HuH-7.5 (cell line): ENCODE measurements around the gene CCL26.

Source experiments
- DNase-seq: peaks from one replicate; pipeline ENCODE4 v3.0.0; 2011; ENCODE audit warnings: low spot score

CCL26 gene

GRCh38 chr7:75772081-75773077 is at the start of gene CCL26:
TSS of gene CCL26 (minus strand) at chr7:75772211. CDS start at chr7:75772176, 35 bp downstream.
- DNase-seq = no peak

- no peak for DNase-seq
These were observed 48.7 kb upstream of the CCL26 start for GRCh38 chr7:75820688-75821087.

- DNase-seq = no peak
These were observed 47.7 kb upstream of the CCL26 start for GRCh38 chr7:75819711-75820110.

- no peak for DNase-seq
These were observed 46.5 kb upstream of the CCL26 start for GRCh38 chr7:75818472-75818871.

GRCh38 chr7:75817116-75817515 is 45.1 kb upstream of the CCL26 start:
- no peak for DNase-seq

GRCh38 chr7:75815418-75816064 is 43.5 kb upstream of the CCL26 start:
- DNase-seq = no peak

- no peak for DNase-seq
These were observed 42.5 kb upstream of the CCL26 start for GRCh38 chr7:75814407-75814947.

GRCh38 chr7:75813781-75814236 is 41.8 kb upstream of the CCL26 start, which contains the start of gene CCL24:
TSS of gene CCL24 (minus strand) at chr7:75813806. CDS start at chr7:75813715, 91 bp downstream.
- no peak for DNase-seq

- no peak for DNase-seq
These were observed 41.1 kb upstream of the CCL26 start for GRCh38 chr7:75813084-75813483.

GRCh38 chr7:75811894-75812678 is 40.1 kb upstream of the CCL26 start:
- DNase-seq = no peak

- no peak for DNase-seq
These were observed 37.4 kb upstream of the CCL26 start for GRCh38 chr7:75809396-75809795.

GRCh38 chr7:75808106-75808505 is 36.1 kb upstream of the CCL26 start:
- DNase-seq = no peak

- DNase-seq = no peak
These were observed 35.4 kb upstream of the CCL26 start for GRCh38 chr7:75807452-75807851.

GRCh38 chr7:75806560-75807307 is 34.7 kb upstream of the CCL26 start:
- DNase-seq = no peak

- no peak for DNase-seq
These were observed 32.7 kb upstream of the CCL26 start for GRCh38 chr7:75804705-75805104.

GRCh38 chr7:75804004-75804403 is 32.0 kb upstream of the CCL26 start:
- no peak for DNase-seq

GRCh38 chr7:75802552-75802821 is 30.5 kb upstream of the CCL26 start:
- DNase-seq = no peak

GRCh38 chr7:75798770-75799169 is 26.8 kb upstream of the CCL26 start:
- DNase-seq = no peak

GRCh38 chr7:75796420-75796819 is 24.4 kb upstream of the CCL26 start:
- DNase-seq = no peak

GRCh38 chr7:75795831-75796285 is 23.8 kb upstream of the CCL26 start:
- no peak for DNase-seq

- DNase-seq = no peak
These were observed 21.7 kb upstream of the CCL26 start for GRCh38 chr7:75793676-75794075.
